GM15510 (cell line): Measurements from ENCODE around the gene ETAA1.

ENCODE experiments used
- POLR2A ChIP-seq: IDR thresholded peaks from 3 replicates; pipeline ENCODE4 v1.6.1; 2011; ENCODE audit warnings: borderline replicate concordance; ENCODE audit not compliant: insufficient read length; ENCODE audit errors: extremely low read depth

ETAA1 gene

DNA sequence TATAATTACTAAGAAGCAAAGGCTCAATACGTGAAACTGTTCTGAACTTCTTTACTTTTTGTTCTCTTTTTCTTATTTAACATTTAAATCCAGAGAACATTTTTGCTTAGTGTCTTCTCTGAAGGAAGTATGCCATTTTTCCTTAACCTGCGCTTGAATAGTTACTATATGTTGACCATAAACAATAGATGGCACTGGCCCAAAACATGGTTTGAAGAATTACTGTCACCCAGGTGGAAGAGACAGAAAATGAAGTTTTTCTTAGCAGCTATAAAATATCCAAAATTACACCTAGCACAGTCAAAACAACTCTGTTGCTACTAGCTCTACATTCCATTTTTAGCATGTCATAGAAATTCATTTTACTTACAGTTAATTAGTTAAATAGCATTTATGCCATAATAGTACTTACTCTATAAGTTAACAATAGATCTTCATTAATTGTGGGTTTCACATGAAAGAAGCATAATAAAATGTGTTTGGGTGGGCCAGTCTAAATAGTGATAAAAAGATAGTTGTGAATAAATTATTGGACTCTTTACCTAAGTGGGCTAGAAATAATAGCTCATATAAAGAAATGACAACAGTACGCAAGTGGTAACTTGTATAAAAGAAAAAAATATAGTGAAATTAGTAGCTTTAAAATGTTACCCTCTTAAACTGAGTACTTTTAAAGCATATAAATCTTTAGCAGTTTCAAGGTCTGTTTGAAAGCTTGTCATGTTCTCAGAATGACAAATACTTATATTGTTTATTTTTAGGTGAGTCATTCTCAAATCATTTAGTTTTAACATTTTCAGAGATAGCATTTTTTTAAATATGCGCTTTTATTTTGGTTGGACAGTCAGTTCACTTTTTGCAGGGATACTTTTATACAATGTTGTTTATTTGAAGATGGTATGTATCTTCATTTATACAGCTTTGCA lies 3.7 kb downstream of the ETAA1 start:
- TF ChIP-seq POLR2A = no peak

GRCh38 chr2:67408346-67408745 lies 11.2 kb downstream of the ETAA1 start:
- TF ChIP-seq POLR2A = no peak

DNA sequence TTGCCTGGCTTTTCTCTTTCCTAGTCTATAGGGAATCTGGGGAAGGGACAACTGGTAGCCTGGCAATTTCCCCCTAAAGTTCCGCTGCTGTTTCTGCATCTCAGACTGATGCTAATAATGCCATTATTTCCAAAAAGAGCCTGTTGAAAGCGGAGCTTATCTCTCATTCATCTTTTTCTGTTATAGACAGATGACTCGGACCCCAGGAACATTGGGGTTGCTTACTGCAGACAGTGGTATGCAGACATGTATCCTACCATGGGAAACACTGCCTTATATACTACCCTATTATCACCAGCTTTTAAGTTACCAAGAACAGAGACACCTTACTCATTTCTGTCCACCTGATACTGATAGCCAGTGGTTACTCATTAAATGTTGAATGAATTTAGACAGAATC lies 15.3 kb downstream of the ETAA1 start:
- TF ChIP-seq POLR2A = no peak

- no peak for TF ChIP-seq POLR2A
Measured at GRCh38 chr2:67414867-67415266, 17.7 kb downstream of the ETAA1 start.

DNA sequence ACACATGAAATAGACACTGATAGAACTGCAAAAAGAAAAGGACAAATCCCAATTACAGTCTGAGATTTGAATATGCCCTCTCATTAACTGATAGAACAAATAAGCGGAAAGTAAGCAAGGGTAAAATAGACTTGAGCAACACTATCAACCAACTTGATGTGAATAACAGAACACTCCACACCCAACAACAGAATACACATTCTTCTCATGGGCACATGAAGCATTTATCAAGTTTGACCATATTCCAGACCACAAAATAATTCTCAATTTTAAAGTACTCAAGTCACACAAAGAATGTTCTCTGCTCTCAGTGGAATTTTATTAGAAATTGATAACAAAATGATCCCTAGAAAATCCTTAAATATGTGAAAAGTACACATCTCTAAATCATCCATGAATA lies 19.0 kb downstream of the ETAA1 start:
- TF ChIP-seq POLR2A = no peak

DNA sequence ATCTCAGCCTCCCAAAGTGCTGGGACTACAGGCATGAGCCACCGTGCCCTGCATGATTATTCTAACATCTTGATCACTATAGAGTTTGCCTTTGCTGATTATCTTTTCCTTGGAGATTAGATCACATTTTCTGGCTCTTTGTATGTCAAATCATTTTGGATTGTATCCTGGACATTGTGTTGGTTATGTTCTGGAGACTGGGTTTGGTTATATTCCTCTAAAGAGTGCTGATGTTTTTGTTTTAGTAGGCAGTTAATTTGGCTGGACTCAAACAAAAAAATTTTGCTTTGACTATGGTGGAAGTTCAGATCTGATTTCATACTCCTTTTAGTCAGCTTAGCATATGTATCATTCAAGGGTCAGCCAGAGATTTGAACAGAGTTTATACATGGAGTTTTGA lies 26.4 kb downstream of the ETAA1 start:
- no peak for TF ChIP-seq POLR2A

DNA sequence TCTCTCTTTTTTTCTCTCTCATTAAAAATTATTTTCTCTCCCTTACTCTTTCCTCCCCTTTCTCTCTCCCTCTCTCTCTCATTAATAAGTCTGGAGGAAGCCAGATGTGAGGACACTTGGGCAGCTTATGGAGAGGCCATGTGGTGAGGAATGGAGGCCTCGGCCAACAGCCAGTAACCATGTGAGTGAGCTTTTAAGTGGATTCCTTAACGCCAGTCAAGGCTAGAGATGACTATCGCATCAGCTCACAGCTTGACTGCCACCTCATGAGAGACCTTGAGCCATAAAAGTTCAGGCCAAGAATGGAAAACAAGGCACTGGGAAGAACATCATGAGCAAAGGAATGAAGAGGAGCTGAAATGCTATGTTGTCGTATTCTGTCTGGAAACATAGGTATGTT lies 39.1 kb downstream of the ETAA1 start:
- TF ChIP-seq POLR2A = no peak

DNA sequence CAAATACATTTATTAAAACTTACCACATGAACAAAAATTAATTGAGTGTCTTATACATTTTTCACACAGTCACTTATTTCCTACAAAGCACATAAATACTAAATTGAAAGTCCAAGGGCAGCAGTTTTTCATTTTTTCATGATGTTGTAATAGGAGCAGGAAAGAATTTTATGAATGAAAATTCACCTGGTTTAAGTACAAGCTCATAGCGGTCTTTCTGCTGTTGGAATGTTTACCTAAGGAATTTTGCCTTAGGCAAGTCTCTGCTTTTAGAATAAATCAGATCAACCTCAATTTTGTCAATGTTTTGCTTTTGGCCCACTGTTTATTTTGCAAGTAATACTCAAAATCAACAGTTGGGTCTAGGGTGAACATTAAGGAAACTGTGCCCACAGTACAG lies 40.0 kb downstream of the ETAA1 start:
- no peak for TF ChIP-seq POLR2A

DNA sequence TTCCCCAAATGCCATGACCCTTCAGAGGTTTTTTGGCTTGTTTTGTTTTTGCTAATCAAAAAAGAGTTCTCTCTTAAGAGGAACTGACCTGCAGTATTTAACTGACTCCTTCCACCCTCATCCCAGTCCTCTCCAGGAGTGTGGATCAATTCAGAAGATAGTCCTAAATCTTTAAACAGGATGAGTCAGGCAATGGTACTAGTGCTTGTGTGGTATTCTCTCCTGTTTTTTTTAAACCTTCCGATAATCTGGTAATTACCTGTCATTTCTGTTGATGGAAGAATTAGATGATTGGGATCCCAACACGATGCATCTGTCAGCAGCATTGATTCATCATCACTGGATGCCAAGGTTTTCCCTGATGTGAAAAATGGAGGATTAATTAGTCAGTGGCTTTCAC lies 41.2 kb downstream of the ETAA1 start:
- no peak for TF ChIP-seq POLR2A

DNA sequence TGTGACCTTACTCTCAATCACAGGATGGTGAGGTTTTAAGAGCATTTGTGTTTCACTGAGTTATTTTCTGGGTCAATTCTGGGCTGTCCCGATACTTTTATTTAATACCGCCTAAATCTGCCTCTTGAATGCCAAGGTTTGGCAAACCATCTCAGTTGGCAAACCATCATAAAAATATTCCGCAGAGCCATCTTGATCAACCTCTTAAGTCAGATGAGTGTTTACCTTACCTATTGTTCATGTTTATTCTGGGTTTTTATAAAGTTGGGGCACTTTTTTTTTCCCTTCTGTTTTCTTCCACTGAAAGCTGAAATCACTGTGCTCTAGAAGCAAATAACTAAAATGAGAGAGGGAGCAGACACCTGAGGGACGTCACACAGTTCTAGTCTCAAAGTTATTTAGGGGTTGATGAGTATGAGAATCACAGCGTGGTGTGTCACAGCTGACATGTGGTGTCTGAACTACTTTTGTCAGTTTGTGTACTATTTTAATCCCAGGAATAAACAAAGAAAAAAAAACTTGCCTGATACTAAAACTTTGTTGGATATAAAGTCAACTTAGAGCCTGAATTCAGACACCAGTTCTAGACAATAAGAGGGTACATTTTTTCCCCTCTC lies 48.6 kb downstream of the ETAA1 start:
- no peak for TF ChIP-seq POLR2A

DNA sequence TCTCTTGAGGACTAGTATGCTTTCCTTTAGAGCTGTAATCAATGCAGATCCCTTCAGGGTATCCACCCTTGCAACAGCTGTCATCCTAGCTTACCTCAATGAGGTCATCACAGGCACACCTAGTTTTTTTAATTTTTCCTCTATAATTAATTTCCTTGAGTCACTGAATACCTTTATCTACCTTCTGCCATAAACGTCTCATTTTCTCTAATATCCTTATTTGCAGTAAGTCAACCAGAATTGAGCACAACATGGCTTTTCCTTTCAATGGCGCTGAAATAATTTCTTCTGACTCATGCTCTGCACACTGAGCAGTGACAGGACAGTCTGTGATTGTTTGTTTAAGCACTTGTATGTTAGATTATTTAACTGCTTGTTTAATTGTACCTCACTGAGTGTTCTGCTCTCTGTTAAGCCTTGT lies 49.4 kb downstream of the ETAA1 start:
- no peak for TF ChIP-seq POLR2A

- TF ChIP-seq POLR2A = no peak
Measured at GRCh38 chr2:67448648-67449047, 51.5 kb downstream of the ETAA1 start.

GRCh38 chr2:67451086-67451832 lies 54.1 kb downstream of the ETAA1 start:
- TF ChIP-seq POLR2A = no peak

GRCh38 chr2:67453310-67453709 lies 56.2 kb downstream of the ETAA1 start:
- no peak for TF ChIP-seq POLR2A
